Measurements from ENCODE around the gene MTAP. TPM values are rescaled to one million over a fixed set of nuclear protein-coding genes. Genes with fewer than 3 reads are reported as not detected.

The MTAP gene
- polyA plus RNA-seq, 1 donor (not counting 4 experiments of a cell fraction or from before 2014, with no cell fraction given) = 48.7 TPM

GRCh38 chr9:21810388-21810787 is 8.0 kb downstream of the MTAP start:
- H3K9me3 ChIP-seq (ENCODE audit: control insufficient read depth, low read depth, low read length) = no peaks in the 10 kb centered on the region
- peaks cover 45% of the 10 kb centered on the region for H3K4me1 ChIP-seq (ENCODE audit: control insufficient read depth, extremely low read depth, insufficient read depth, low read length)
- no peak overlapping the region for H3K9ac ChIP-seq (ENCODE audit: control insufficient read depth, extremely low read depth, insufficient read depth, low read length)
- H3K4me3 ChIP-seq (ENCODE audit: control insufficient read depth in 2 of 3, extremely low read depth in 1 of 3, insufficient read depth in 2 of 3, low read depth in 1 of 3, low read length in 3 of 3) = no peak overlapping the region
- FAIRE-seq (peak; percentile 67), DNase-seq (ENCODE audit: low read depth, low spot score) (no peak)
- H2AFZ ChIP-seq (ENCODE audit: control insufficient read depth, low read length) = no peak overlapping the region
- H3K27ac ChIP-seq (ENCODE audit: control insufficient read depth, insufficient read depth, low read length) = peak overlapping the region; percentile 60
- dilution Hi-C loops (cut with MboI; ENCODE audit: extremely low pct_ligation_motif_present, low sequenced_read_pairs) = no loop called here
- H3K4me2 ChIP-seq (ENCODE audit: control insufficient read depth, extremely low read depth, insufficient read depth, low read depth, low read length) = no peak overlapping the region
- H4K20me1 ChIP-seq (ENCODE audit: control insufficient read depth, extremely low read depth, insufficient read depth, low read length) = peaks cover 6% of the 10 kb centered on the region
- no peaks in the 10 kb centered on the region for H3K27me3 ChIP-seq (ENCODE audit: control insufficient read depth, extremely low read depth, insufficient read depth, low read length)
- TF ChIP-seq, protein P1, sequence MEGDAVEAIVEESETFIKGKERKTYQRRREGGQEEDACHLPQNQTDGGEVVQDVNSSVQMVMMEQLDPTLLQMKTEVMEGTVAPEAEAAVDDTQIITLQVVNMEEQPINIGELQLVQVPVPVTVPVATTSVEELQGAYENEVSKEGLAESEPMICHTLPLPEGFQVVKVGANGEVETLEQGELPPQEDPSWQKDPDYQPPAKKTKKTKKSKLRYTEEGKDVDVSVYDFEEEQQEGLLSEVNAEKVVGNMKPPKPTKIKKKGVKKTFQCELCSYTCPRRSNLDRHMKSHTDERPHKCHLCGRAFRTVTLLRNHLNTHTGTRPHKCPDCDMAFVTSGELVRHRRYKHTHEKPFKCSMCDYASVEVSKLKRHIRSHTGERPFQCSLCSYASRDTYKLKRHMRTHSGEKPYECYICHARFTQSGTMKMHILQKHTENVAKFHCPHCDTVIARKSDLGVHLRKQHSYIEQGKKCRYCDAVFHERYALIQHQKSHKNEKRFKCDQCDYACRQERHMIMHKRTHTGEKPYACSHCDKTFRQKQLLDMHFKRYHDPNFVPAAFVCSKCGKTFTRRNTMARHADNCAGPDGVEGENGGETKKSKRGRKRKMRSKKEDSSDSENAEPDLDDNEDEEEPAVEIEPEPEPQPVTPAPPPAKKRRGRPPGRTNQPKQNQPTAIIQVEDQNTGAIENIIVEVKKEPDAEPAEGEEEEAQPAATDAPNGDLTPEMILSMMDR (optimal IDR thresholded peaks at IDR 0.05 in 1 of 3, IDR thresholded peaks at IDR 0.05 in 1 of 3, conservative IDR thresholded peaks at IDR 0.05 in 1 of 3; ENCODE audit: extremely low read depth in 1 of 3, insufficient read depth in 2 of 3, low read length in 3 of 3) = no peak
- TF ChIP-seq EZH2 (IDR thresholded peaks at IDR 0.05; ENCODE audit: low read length) = no peak
- no peaks in the 10 kb centered on the region for H3K9me1 ChIP-seq (ENCODE audit: control insufficient read depth, extremely low read depth, insufficient read depth, low read length)
- H3K79me2 ChIP-seq (ENCODE audit: control insufficient read depth, insufficient read depth, low read length) = peaks cover 83% of the 10 kb centered on the region
- H3K36me3 ChIP-seq (ENCODE audit: control insufficient read depth in 2 of 2, extremely low read depth in 1 of 2, insufficient read depth in 2 of 2, low read length in 2 of 2) = peaks cover 12 to 23% of the 10 kb centered on the region in 2 experiments

GRCh38 chr9:21810881-21811280 is 8.4 kb downstream of the MTAP start:
- dilution Hi-C loops (cut with MboI; ENCODE audit: extremely low pct_ligation_motif_present, low sequenced_read_pairs) = no loop called here
- H3K4me1 ChIP-seq (ENCODE audit: control insufficient read depth, extremely low read depth, insufficient read depth, low read length) = peaks cover 45% of the 10 kb centered on the region

More at GRCh38 chr9:21810881-21811280, 8.4 kb downstream of the MTAP start:
- Histone ChIP-seq H2AFZ (ENCODE audit: control insufficient read depth, low read length) (no peak overlapping the region), H3K9ac (ENCODE audit: control insufficient read depth, extremely low read depth, insufficient read depth, low read length) (peak overlapping the region; percentile 32), H3K4me2 (ENCODE audit: control insufficient read depth, extremely low read depth, insufficient read depth, low read depth, low read length) (no peak overlapping the region), H3K9me1 (ENCODE audit: control insufficient read depth, extremely low read depth, insufficient read depth, low read length) (no peaks in the 10 kb centered on the region), H3K36me3 (ENCODE audit: control insufficient read depth in 2 of 2, extremely low read depth in 1 of 2, insufficient read depth in 2 of 2, low read length in 2 of 2) (peaks cover 14 to 24% of the 10 kb centered on the region in 2 experiments), H3K79me2 (ENCODE audit: control insufficient read depth, insufficient read depth, low read length) (peaks cover 82% of the 10 kb centered on the region), H4K20me1 (ENCODE audit: control insufficient read depth, extremely low read depth, insufficient read depth, low read length) (peaks cover 3% of the 10 kb centered on the region), H3K9me3 (ENCODE audit: control insufficient read depth, low read depth, low read length) (no peaks in the 10 kb centered on the region), H3K4me3 (ENCODE audit: control insufficient read depth in 2 of 3, extremely low read depth in 1 of 3, insufficient read depth in 2 of 3, low read depth in 1 of 3, low read length in 3 of 3) (no peak overlapping the region), H3K27ac (ENCODE audit: control insufficient read depth, insufficient read depth, low read length) (peak overlapping the region; percentile 59), H3K27me3 (ENCODE audit: control insufficient read depth, extremely low read depth, insufficient read depth, low read length) (no peaks in the 10 kb centered on the region)
- FAIRE-seq = no peak
- DNase-seq (ENCODE audit: low read depth, low spot score) = no peak
- TF ChIP-seq, protein P1 (optimal IDR thresholded peaks at IDR 0.05 in 1 of 3, IDR thresholded peaks at IDR 0.05 in 1 of 3, conservative IDR thresholded peaks at IDR 0.05 in 1 of 3; ENCODE audit: extremely low read depth in 1 of 3, insufficient read depth in 2 of 3, low read length in 3 of 3) = no peak
- no peak for TF ChIP-seq EZH2 (IDR thresholded peaks at IDR 0.05; ENCODE audit: low read length)
